GM12878 (cell line): Measurements from ENCODE around the gene CHD9. TPM values are rescaled to one million over a fixed set of nuclear protein-coding genes. Genes with fewer than 3 reads are reported as not detected.

Experiments used
- BRCA1 ChIP-seq: IDR thresholded peaks from 2 replicates; pipeline ENCODE4 v1.6.1; 2011; ENCODE audit warnings: low read depth, low read length, improper control_type of control experiment
- KDM1A ChIP-seq: fragments of 200-600 bp; sonication (generic); IDR thresholded peaks from 2 replicates; pipeline ENCODE4 v1.6.1; 2016; ENCODE audit warnings: borderline replicate concordance
- PRDM15 ChIP-seq: fragments of 450-650 bp; formaldehyde crosslinking; IDR thresholded peaks from 2 replicates; pipeline ENCODE4 v1.4.0; 2020; ENCODE audit warnings: mild to moderate bottlenecking, moderate library complexity
- RBBP5 ChIP-seq: fragments of 200-600 bp; sonication (generic); conservative IDR thresholded peaks from 2 replicates; pipeline ENCODE4 v1.6.1; 2016
- SREBF2 ChIP-seq: IDR thresholded peaks from 2 replicates; pipeline ENCODE4 v1.6.1; 2012; ENCODE audit warnings: mild to moderate bottlenecking, low read length
- TBL1XR1 ChIP-seq: IDR thresholded peaks from 2 replicates; pipeline ENCODE4 v1.6.1; 2012; ENCODE audit warnings: low read depth, low read length, improper control_type of control experiment
- ZNF384 ChIP-seq: IDR thresholded peaks from 2 replicates; pipeline ENCODE4 v1.6.1; 2012; ENCODE audit warnings: low read depth, mild to moderate bottlenecking, low read length, improper control_type of control experiment, borderline replicate concordance
- polyA plus RNA-seq, 11 experiments: library from polyadenylated mRNA; depleted of rRNA in 4 of 11; unstranded in 6 of 11; stranded (reverse) in 5 of 11; fragments of >200 nt; fragmentation: Nextera tagmentation in 4 of 11; fragmentation: Illumina TruSeq in 1 of 11; extraction: Ambion mirVana in 4 of 11; extraction: Trizol in 1 of 11; gene quantifications; 1 replicate in 1 of 11; 2 replicates in 10 of 11; pipeline versions ENCODE4 v1.2.1 to v1.2.3, GENCODE V29; 2011 to 2016; ENCODE audit warnings: inconsistent platforms in 2 of 11, missing spikeins in 2 of 11, low read depth in 1 of 11
- total RNA-seq, 4 experiments: library from RNA; depleted of rRNA in 3 of 4; stranded (reverse); fragments of >200 nt in 3 of 4; fragmentation: Illumina TruSeq in 1 of 4; extraction: Trizol in 1 of 4; gene quantifications; 2 replicates each; pipeline versions ENCODE4 v1.2.1 to v1.2.3, GENCODE V29; 2013 to 2021
- TF ChIP-seq, protein P1 (sequence below): fragments of 150-350 bp; IDR thresholded peaks from 2 replicates; pipeline ENCODE4 v1.6.1; 2016; ENCODE audit warnings: low read depth, low read length

CHD9 gene
- total and polyA plus RNA-seq, 10 of the 15 experiments (the other 5 are each of a cell fraction or from before 2014, with no cell fraction given), result 29.2 to 95.7 (median 54.3) TPM

DNA sequence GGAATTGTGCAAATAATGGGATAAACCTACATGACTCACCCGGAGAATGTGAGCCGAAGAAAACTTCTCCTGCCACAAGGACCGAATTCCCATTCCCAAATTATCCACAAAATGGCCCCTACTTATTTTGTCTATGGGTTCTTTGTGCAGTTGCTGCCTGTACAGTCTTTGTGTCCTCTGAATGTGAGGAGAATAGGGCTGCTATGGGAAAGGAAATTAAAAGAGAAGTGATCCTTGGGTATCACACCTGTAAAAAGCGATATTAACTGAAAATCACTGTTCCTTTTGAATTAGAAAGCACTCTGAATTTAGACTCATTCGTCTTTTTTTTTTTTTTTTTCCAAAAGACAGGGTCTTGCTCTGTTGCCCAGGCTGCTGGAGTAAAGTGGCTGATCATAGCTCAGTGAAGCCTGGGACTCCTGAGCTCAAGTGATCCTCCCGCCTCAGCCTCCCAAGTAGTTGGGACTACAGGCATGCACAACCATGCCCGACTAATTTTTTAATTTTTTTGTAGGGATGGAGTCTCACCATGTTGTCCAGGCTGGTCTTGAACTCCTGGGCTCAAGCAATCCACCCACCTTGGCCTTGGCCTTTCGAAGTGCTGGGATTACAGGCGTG, 45.4 kb downstream of the CHD9 start (continued):
- TF ChIP-seq, protein P1, sequence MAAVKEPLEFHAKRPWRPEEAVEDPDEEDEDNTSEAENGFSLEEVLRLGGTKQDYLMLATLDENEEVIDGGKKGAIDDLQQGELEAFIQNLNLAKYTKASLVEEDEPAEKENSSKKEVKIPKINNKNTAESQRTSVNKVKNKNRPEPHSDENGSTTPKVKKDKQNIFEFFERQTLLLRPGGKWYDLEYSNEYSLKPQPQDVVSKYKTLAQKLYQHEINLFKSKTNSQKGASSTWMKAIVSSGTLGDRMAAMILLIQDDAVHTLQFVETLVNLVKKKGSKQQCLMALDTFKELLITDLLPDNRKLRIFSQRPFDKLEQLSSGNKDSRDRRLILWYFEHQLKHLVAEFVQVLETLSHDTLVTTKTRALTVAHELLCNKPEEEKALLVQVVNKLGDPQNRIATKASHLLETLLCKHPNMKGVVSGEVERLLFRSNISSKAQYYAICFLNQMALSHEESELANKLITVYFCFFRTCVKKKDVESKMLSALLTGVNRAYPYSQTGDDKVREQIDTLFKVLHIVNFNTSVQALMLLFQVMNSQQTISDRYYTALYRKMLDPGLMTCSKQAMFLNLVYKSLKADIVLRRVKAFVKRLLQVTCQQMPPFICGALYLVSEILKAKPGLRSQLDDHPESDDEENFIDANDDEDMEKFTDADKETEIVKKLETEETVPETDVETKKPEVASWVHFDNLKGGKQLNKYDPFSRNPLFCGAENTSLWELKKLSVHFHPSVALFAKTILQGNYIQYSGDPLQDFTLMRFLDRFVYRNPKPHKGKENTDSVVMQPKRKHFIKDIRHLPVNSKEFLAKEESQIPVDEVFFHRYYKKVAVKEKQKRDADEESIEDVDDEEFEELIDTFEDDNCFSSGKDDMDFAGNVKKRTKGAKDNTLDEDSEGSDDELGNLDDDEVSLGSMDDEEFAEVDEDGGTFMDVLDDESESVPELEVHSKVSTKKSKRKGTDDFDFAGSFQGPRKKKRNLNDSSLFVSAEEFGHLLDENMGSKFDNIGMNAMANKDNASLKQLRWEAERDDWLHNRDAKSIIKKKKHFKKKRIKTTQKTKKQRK, result no peak
- TF ChIP-seq KDM1A, result no peak
- TF ChIP-seq SREBF2, result no peak
- no peak for TF ChIP-seq TBL1XR1
- TF ChIP-seq ZNF384, result peak; percentile 33; the same call in 1 of the 2 replicates
- no peak for TF ChIP-seq RBBP5
- TF ChIP-seq PRDM15 (CRISPR knock-in tag), result 0 out of 2 replicates have a peak, but pooled peaks have one; percentile 22
- TF ChIP-seq BRCA1, result no peak
